ENCODE results near the gene KSR2. TPM values are rescaled to one million over a fixed set of nuclear protein-coding genes. Genes with fewer than 3 reads are reported as not detected.

The KSR2 gene
- total RNA-seq, 1 experiment from 2014 or later, result 0.08 TPM

GRCh38 chr12:117641885-117642284, 326.9 kb downstream of the KSR2 start:
- DNase-seq (ENCODE audit: low spot score), result no peak

- no peak for DNase-seq (ENCODE audit: low spot score)
Observed at GRCh38 chr12:117640511-117640910, 328.3 kb downstream of the KSR2 start.

- no peak for DNase-seq (ENCODE audit: low spot score)
Observed at GRCh38 chr12:117629454-117629853, 339.3 kb downstream of the KSR2 start.

GRCh38 chr12:117628711-117629110, 340.1 kb downstream of the KSR2 start:
- DNase-seq (ENCODE audit: low spot score), result peak; percentile 2

GRCh38 chr12:117622741-117623140, 346.0 kb downstream of the KSR2 start:
- no peak for DNase-seq (ENCODE audit: low spot score)

- DNase-seq (ENCODE audit: low spot score), result no peak
Observed at GRCh38 chr12:117622087-117622486, 346.7 kb downstream of the KSR2 start.

GRCh38 chr12:117607778-117608177, 361.0 kb downstream of the KSR2 start:
- no peak for DNase-seq (ENCODE audit: low spot score)

GRCh38 chr12:117606945-117607344, 361.8 kb downstream of the KSR2 start:
- no peak for DNase-seq (ENCODE audit: low spot score)

GRCh38 chr12:117606024-117606423, 362.8 kb downstream of the KSR2 start:
- DNase-seq (ENCODE audit: low spot score), result no peak

- DNase-seq (ENCODE audit: low spot score), result no peak
Observed at GRCh38 chr12:117603316-117604113, 365.3 kb downstream of the KSR2 start.

- peak; percentile 24 for DNase-seq (ENCODE audit: low spot score)
Observed at GRCh38 chr12:117599849-117600248, 368.9 kb downstream of the KSR2 start.

- no peak for DNase-seq (ENCODE audit: low spot score)
Observed at GRCh38 chr12:117596968-117597367, 371.8 kb downstream of the KSR2 start.

GRCh38 chr12:117595751-117596150, 373.0 kb downstream of the KSR2 start:
- DNase-seq (ENCODE audit: low spot score), result no peak

- no peak for DNase-seq (ENCODE audit: low spot score)
Observed at GRCh38 chr12:117594481-117594880, 374.3 kb downstream of the KSR2 start.

- no peak for DNase-seq (ENCODE audit: low spot score)
Observed at GRCh38 chr12:117593815-117594400, 374.9 kb downstream of the KSR2 start.

- DNase-seq (ENCODE audit: low spot score), result no peak
Observed at GRCh38 chr12:117592588-117593305, 376.0 kb downstream of the KSR2 start.

GRCh38 chr12:117590999-117591398, 377.8 kb downstream of the KSR2 start:
- no peak for DNase-seq (ENCODE audit: low spot score)

GRCh38 chr12:117590386-117590785, 378.4 kb downstream of the KSR2 start:
- no peak for DNase-seq (ENCODE audit: low spot score)

GRCh38 chr12:117589021-117589420, 379.8 kb downstream of the KSR2 start:
- DNase-seq (ENCODE audit: low spot score), result no peak

- DNase-seq (ENCODE audit: low spot score), result peak; percentile 52
Observed at GRCh38 chr12:117587631-117588287, 381.0 kb downstream of the KSR2 start.

GRCh38 chr12:117583677-117584225, 385.0 kb downstream of the KSR2 start:
- DNase-seq (ENCODE audit: low spot score), result no peak

GRCh38 chr12:117583092-117583491, 385.7 kb downstream of the KSR2 start:
- DNase-seq (ENCODE audit: low spot score), result no peak
